CD14-positive monocyte (primary cell): ENCODE results near the gene OTOS. TPM values are rescaled to one million over a fixed set of nuclear protein-coding genes. Genes with fewer than 3 reads are reported as not detected.

Source experiments
- DNase-seq, 3 donors: peaks; one replicate each; pipeline ENCODE4 v3.0.0-alpha.2; 2011 to 2022
- H2AFZ ChIP-seq: 2 replicates; pipeline ENCODE4 v1.6.0; 2012; ENCODE audit warnings: mild to moderate bottlenecking, low read depth, low read length, inconsistent platforms; ENCODE audit not compliant: insufficient read depth, poor library complexity, severe bottlenecking
- H3K27ac ChIP-seq, 2 donors: 1 replicate in 1 of 2; 2 replicates in 1 of 2; pipeline ENCODE4 v1.5.1; 2012 to 2013; ENCODE audit warnings: low read length in 2 of 2, control low read depth in 1 of 2, inconsistent platforms in 1 of 2, low read depth in 1 of 2, mild to moderate bottlenecking in 1 of 2
- H3K27me3 ChIP-seq, 2 donors: one replicate each; pipeline versions ENCODE4 v1.6.0 to v1.6.1; 2011 to 2013; ENCODE audit warnings: low read length in 2 of 2; ENCODE audit not compliant: control insufficient read depth in 2 of 2, insufficient read depth in 2 of 2
- H3K36me3 ChIP-seq, 2 donors: replicated peaks in 1 of 2; 1 replicate in 1 of 2; 2 replicates in 1 of 2; pipeline versions ENCODE4 v1.5.1 to v1.6.1; 2012 to 2013; ENCODE audit warnings: low read length in 2 of 2, control low read depth in 1 of 2, inconsistent platforms in 1 of 2, mild to moderate bottlenecking in 1 of 2; ENCODE audit not compliant: insufficient read depth in 2 of 2, control insufficient read depth in 1 of 2
- H3K4me1 ChIP-seq, 2 donors: 1 replicate in 1 of 2; 2 replicates in 1 of 2; pipeline versions ENCODE4 v1.5.1 to v1.6.1; 2012 to 2013; ENCODE audit warnings: low read length in 2 of 2, control low read depth in 1 of 2, inconsistent platforms in 1 of 2, mild to moderate bottlenecking in 1 of 2, moderate library complexity in 1 of 2; ENCODE audit not compliant: insufficient read depth in 2 of 2, control insufficient read depth in 1 of 2
- H3K4me2 ChIP-seq: replicated peaks from 2 replicates; pipeline ENCODE3; 2012; ENCODE audit warnings: low read length, moderate library complexity, mild to moderate bottlenecking; ENCODE audit not compliant: poor library complexity, severe bottlenecking; ENCODE audit errors: extremely low read depth
- H3K4me3 ChIP-seq, 3 experiments: fragments of 200-600 bp in 1 of 3; sonication (generic) in 1 of 3; replicated peaks in 1 of 3; 1 replicate in 2 of 3; 2 replicates in 1 of 3; pipeline ENCODE4 v1.5.1; 2011 to 2013; ENCODE audit warnings: low read length in 3 of 3, mild to moderate bottlenecking in 3 of 3, control low read depth in 2 of 3, low read depth in 2 of 3, inconsistent platforms in 1 of 3, moderate library complexity in 1 of 3
- H3K79me2 ChIP-seq: 2 replicates; pipeline ENCODE4 v1.6.0; 2012; ENCODE audit warnings: mild to moderate bottlenecking, control low read depth, inconsistent platforms, low read length, moderate library complexity; ENCODE audit not compliant: insufficient read depth
- H3K9ac ChIP-seq: 2 replicates; pipeline ENCODE4 v1.6.0; 2017; ENCODE audit warnings: low read length, mild to moderate bottlenecking; ENCODE audit not compliant: insufficient read depth, poor library complexity, severe bottlenecking
- H3K9me3 ChIP-seq, 2 donors: replicated peaks in 1 of 2; 1 replicate in 1 of 2; 2 replicates in 1 of 2; pipeline versions ENCODE4 v1.5.1 to v1.6.1; 2012 to 2013; ENCODE audit warnings: low read length in 2 of 2, control low read depth in 1 of 2; ENCODE audit not compliant: control insufficient read depth in 1 of 2, insufficient read depth in 1 of 2
- H4K20me1 ChIP-seq: 2 replicates; pipeline ENCODE4 v1.6.0; 2012; ENCODE audit warnings: mild to moderate bottlenecking, low read length, control low read depth, moderate library complexity; ENCODE audit not compliant: insufficient read depth
- H3K27ac Mint-ChIP-seq, 7 donors: one replicate each; pipeline ENCODE4 v1.8.0; 2020; ENCODE audit warnings: mild to moderate bottlenecking in 7 of 7, mixed read lengths in 7 of 7, moderate library complexity in 6 of 7, inconsistent platforms in 2 of 7
- H3K27me3 Mint-ChIP-seq, 3 donors: one replicate each; pipeline ENCODE4 v1.8.0; 2021 to 2022; ENCODE audit warnings: low read depth in 3 of 3, mild to moderate bottlenecking in 3 of 3, mixed read lengths in 3 of 3, moderate library complexity in 3 of 3, inconsistent platforms in 1 of 3
- H3K36me3 Mint-ChIP-seq, 2 donors: one replicate each; pipeline ENCODE4 v1.8.0; 2020; ENCODE audit warnings: mixed read lengths in 2 of 2, inconsistent platforms in 1 of 2, mild to moderate bottlenecking in 1 of 2
- H3K4me1 Mint-ChIP-seq: one replicate; pipeline ENCODE4 v1.8.0; 2020; ENCODE audit warnings: mild to moderate bottlenecking, mixed read lengths
- H3K4me3 Mint-ChIP-seq, 2 donors: one replicate each; pipeline ENCODE4 v1.8.0; 2020; ENCODE audit warnings: mild to moderate bottlenecking in 2 of 2, mixed read lengths in 2 of 2, moderate library complexity in 1 of 2
- H3K9me3 Mint-ChIP-seq, 7 donors: one replicate each; pipeline ENCODE4 v1.8.0; 2020 to 2022; ENCODE audit warnings: mixed read lengths in 7 of 7, mild to moderate bottlenecking in 6 of 7, moderate library complexity in 6 of 7, inconsistent platforms in 2 of 7
- CTCF ChIP-seq: fragments of 200-600 bp; IDR thresholded peaks from one replicate; pipeline ENCODE4 v1.8.0; 2022; ENCODE audit warnings: antibody characterized with exemption, mild to moderate bottlenecking
- WGBS: methylation state at CpG from one replicate; pipeline ENCODE4 v1.1.5; 2013; ENCODE audit warnings: missing lambda C conversion rate; ENCODE audit not compliant: insufficient coverage; 5-methylcytosine and 5-hydroxymethylcytosine counted together
- intact Hi-C, 2 donors: fragments of 100-400 bp; cut with micrococcal nuclease; formaldehyde crosslinking; loops; one replicate each; pipeline versions ENCODE4 v1.15.0 to v1.15.1; 2023
- polyA minus RNA-seq: library from RNA; depleted of rRNA, polyadenylated mRNA; stranded (reverse); fragments of >200 nt; gene quantifications from 2 replicates; pipeline ENCODE4 v1.2.3, GENCODE V29; 2012
- polyA plus RNA-seq, 3 donors: library from polyadenylated mRNA; depleted of rRNA in 1 of 3; unstranded in 2 of 3; stranded (reverse) in 1 of 3; fragments of 300-500 nt in 2 of 3; fragments of >200 nt in 1 of 3; fragmentation: Illumina TruSeq in 2 of 3; gene quantifications; 1 replicate in 2 of 3; 2 replicates in 1 of 3; pipeline ENCODE4 v1.2.3, GENCODE V29; 2012 to 2021
- total RNA-seq, 12 experiments: library from RNA in 1 of 12; stranded (reverse) in 1 of 12; fragments of 120-200 nt in 1 of 12; gene quantifications; one replicate each; pipeline ENCODE4 v1.2.4 and lab custom pipeline; 2013 to 2026; ENCODE audit warnings: mixed read lengths in 6 of 12, inconsistent platforms in 1 of 12

OTOS gene
- total RNA-seq (2013) = not detected
- not detected for polyA plus RNA-seq
- polyA minus RNA-seq = not detected in 2 replicates
- 0 to 0.15 (median 0) reads per million in 11 experiments for total RNA-seq (lab: John Stamatoyannopoulos, UW)

GRCh38 chr2:240140511-240140910 lies at the start of gene OTOS:
TSS of gene OTOS (minus strand) at chr2:240140658. CDS start at chr2:240140326, 332 bp downstream.
- H3K27me3 Mint-ChIP-seq = peaks cover 8 to 30% (median 14%) of the 10 kb centered on the region in 3 donors
- peaks cover 11% of the 10 kb centered on the region for H3K4me1 Mint-ChIP-seq
- 90% methylated on average over 5 of the region's 5 CpGs for WGBS
- peaks cover 0 to 17% of the 10 kb centered on the region in 2 donors for H3K27me3 ChIP-seq
- no peak for DNase-seq
- peaks cover 0 to 4% (median 0%) of the 10 kb centered on the region in 7 donors for H3K9me3 Mint-ChIP-seq
- H3K4me3 Mint-ChIP-seq = no peak within 1 kb of the TSS
- no peak within 1 kb of the TSS for H3K4me2 ChIP-seq
- no peak for TF ChIP-seq CTCF
- no peaks in the 10 kb centered on the region for H3K9me3 ChIP-seq
- peaks cover 6% of the 10 kb centered on the region for H3K79me2 ChIP-seq
- H3K36me3 Mint-ChIP-seq = no peaks in the 10 kb centered on the region
- H3K36me3 ChIP-seq = no peaks in the 10 kb centered on the region
- H3K4me3 ChIP-seq = no peak within 1 kb of the TSS
- no peak within 1 kb of the TSS for H3K27ac ChIP-seq
- no peaks in the 10 kb centered on the region for H4K20me1 ChIP-seq
- no peak within 1 kb of the TSS for H2AFZ ChIP-seq
- H3K27ac Mint-ChIP-seq = no peak within 1 kb of the TSS
- intact Hi-C loops = no loop called here
- no peak within 1 kb of the TSS for H3K9ac ChIP-seq
- H3K4me1 ChIP-seq = peaks cover 11 to 14% of the 10 kb centered on the region in 2 donors

GRCh38 chr2:240189686-240190085 lies 49.2 kb upstream of the OTOS start:
- Histone ChIP-seq H3K27me3 (no peaks in the 10 kb centered on the region), H3K79me2 (no peaks in the 10 kb centered on the region), H3K27ac (no peak overlapping the region), H3K9me3 (peaks cover 3 to 5% of the 10 kb centered on the region in 2 donors), H3K4me2 (no peak overlapping the region), H3K4me1 (no peaks in the 10 kb centered on the region), H2AFZ (no peak overlapping the region), H3K4me3 (no peak overlapping the region), H4K20me1 (no peaks in the 10 kb centered on the region), H3K36me3 (no peaks in the 10 kb centered on the region), H3K9ac (no peak overlapping the region)
- Mint-ChIP-seq H3K27me3 (peaks cover 7 to 11% (median 8%) of the 10 kb centered on the region in 3 donors), H3K36me3 (no peaks in the 10 kb centered on the region), H3K4me1 (no peaks in the 10 kb centered on the region), H3K4me3 (no peak overlapping the region), H3K9me3 (peaks cover 0 to 15% (median 10%) of the 10 kb centered on the region in 7 donors), H3K27ac (no peak overlapping the region)
- no peak for DNase-seq
- intact Hi-C loops = no loop called here
- no peak for TF ChIP-seq CTCF
- WGBS = 82% methylated on average over 3 of the region's 4 CpGs
